Measurements from ENCODE around the gene ODAD2.

DNA sequence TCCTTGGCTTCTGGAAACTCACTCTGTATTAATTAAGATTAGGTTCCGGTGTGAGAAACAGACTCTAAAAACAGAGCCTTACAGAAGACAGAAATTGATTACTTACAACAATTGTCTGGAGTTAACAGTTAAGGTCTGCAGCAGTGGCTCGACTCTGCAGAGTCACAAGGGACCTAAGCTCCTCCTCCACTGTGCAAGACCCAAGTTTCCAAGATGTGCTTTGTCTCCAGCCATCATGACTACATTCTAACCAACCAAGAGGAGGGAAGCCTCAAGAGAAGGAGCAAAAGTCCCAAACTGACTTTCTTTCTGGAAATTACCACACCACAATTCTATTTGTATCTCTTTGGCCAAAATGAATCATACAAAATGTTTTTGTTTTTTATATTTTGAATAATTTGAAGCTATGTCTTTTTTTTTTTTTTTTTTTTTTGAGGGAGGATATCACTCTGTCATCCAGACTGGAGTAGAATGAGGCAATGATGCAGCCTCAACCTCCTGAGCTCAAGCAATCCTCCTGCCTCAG, 14.2 kb upstream of the ODAD2 start:
- TF ChIP-seq, protein P1, sequence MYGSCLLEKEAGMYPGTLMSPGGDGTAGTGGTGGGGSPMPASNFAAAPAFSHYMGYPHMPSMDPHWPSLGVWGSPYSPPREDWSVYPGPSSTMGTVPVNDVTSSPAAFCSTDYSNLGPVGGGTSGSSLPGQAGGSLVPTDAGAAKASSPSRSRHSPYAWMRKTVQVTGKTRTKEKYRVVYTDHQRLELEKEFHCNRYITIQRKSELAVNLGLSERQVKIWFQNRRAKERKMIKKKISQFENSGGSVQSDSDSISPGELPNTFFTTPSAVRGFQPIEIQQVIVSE (CRISPR knock-in tag; IDR thresholded peaks at IDR 0.05; ENCODE audit: borderline replicate concordance), result no peak
- TF ChIP-seq ZNF396 (CRISPR knock-in tag; IDR thresholded peaks at IDR 0.05; ENCODE audit: borderline replicate concordance) (no peak), CTCF (IDR thresholded peaks at IDR 0.05) (no peak), E2F4 (CRISPR knock-in tag; IDR thresholded peaks at IDR 0.05; ENCODE audit: borderline replicate concordance, low read depth) (no peak), NR1H2 (CRISPR knock-in tag; IDR thresholded peaks at IDR 0.05) (no peak), IRF2 (CRISPR knock-in tag; IDR thresholded peaks at IDR 0.05; ENCODE audit: borderline replicate concordance, low read depth) (no peak), ZNF138 (CRISPR knock-in tag; conservative IDR thresholded peaks at IDR 0.05) (no peak), NR3C1 (CRISPR knock-in tag; conservative IDR thresholded peaks at IDR 0.05; ENCODE audit: low read depth) (no peak), NR2C2 (CRISPR knock-in tag; IDR thresholded peaks at IDR 0.05) (no peak), NFYB (CRISPR knock-in tag; conservative IDR thresholded peaks at IDR 0.05; ENCODE audit: low read depth) (no peak), PRRX2 (CRISPR knock-in tag; IDR thresholded peaks at IDR 0.05) (no peak)
- TF ChIP-seq, protein P2, sequence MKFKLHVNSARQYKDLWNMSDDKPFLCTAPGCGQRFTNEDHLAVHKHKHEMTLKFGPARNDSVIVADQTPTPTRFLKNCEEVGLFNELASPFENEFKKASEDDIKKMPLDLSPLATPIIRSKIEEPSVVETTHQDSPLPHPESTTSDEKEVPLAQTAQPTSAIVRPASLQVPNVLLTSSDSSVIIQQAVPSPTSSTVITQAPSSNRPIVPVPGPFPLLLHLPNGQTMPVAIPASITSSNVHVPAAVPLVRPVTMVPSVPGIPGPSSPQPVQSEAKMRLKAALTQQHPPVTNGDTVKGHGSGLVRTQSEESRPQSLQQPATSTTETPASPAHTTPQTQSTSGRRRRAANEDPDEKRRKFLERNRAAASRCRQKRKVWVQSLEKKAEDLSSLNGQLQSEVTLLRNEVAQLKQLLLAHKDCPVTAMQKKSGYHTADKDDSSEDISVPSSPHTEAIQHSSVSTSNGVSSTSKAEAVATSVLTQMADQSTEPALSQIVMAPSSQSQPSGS (CRISPR knock-in tag; IDR thresholded peaks at IDR 0.05; ENCODE audit: borderline replicate concordance, low read depth), result no peak

Measured in WTC11 (cell line).